B cell (primary cell): ENCODE measurements around the gene FXYD3. TPM values are rescaled to one million over a fixed set of nuclear protein-coding genes. Genes with fewer than 3 reads are reported as not detected.

ENCODE experiments used
- ATAC-seq: fragments of 200-7000 bp; cut with Tn5 transposase; one replicate; pipeline ENCODE4 v1.10.0; 2021; ENCODE audit warnings: low read depth, mild to moderate bottlenecking, moderate number of reproducible peaks, moderate library complexity
- CTCF ChIA-PET: fragments of 350-600 bp; sonication (Branson Sonifier 250); formaldehyde crosslinking; loops from one replicate; lab custom pipeline; 2021; ENCODE audit warnings: antibody characterized with exemption, inconsistent platforms; lab: Charles Lee
- POLR2A ChIA-PET: fragments of 350-600 bp; sonication (Branson Sonifier 250); formaldehyde crosslinking; loops from one replicate; lab custom pipeline; 2021; ENCODE audit warnings: antibody characterized with exemption; lab: Charles Lee
- DNase-seq: peaks from one replicate; pipeline ENCODE4 v3.0.0; 2013
- H2AFZ ChIP-seq: 2 replicates; pipeline ENCODE4 v1.6.1; 2012; ENCODE audit warnings: mild to moderate bottlenecking, low read depth, low read length; ENCODE audit not compliant: insufficient read depth, poor library complexity, severe bottlenecking
- H3K27ac ChIP-seq, 2 donors: 1 replicate in 1 of 2; 2 replicates in 1 of 2; pipeline ENCODE4 v1.5.1; 2012 to 2013; ENCODE audit warnings: low read length in 2 of 2, mild to moderate bottlenecking in 2 of 2, moderate library complexity in 1 of 2
- H3K27me3 ChIP-seq, 4 experiments: fragments of 200-600 bp in 1 of 4; sonication (generic) in 1 of 4; replicated peaks in 1 of 4; 1 replicate in 2 of 4; 2 replicates in 2 of 4; pipeline versions ENCODE4 v1.6.1 to v1.7.0; 2013 to 2016; ENCODE audit warnings: low read length in 3 of 4, mild to moderate bottlenecking in 2 of 4, mixed read lengths in 1 of 4, moderate library complexity in 1 of 4; ENCODE audit not compliant: insufficient read depth in 4 of 4, control insufficient read depth in 3 of 4; ENCODE audit errors: control extremely low read depth in 1 of 4
- H3K36me3 ChIP-seq, 2 experiments: replicated peaks in 1 of 2; 1 replicate in 1 of 2; 2 replicates in 1 of 2; pipeline versions ENCODE4 v1.6.1 to v1.7.1; 2013; ENCODE audit warnings: low read length in 1 of 2; ENCODE audit not compliant: insufficient read depth in 2 of 2, control insufficient read depth in 1 of 2; ENCODE audit errors: control extremely low read depth in 1 of 2, extremely low read depth in 1 of 2
- H3K4me1 ChIP-seq, 2 donors: fragments of 200-600 bp in 1 of 2; sonication (generic) in 1 of 2; 1 replicate in 1 of 2; 2 replicates in 1 of 2; pipeline versions ENCODE4 v1.5.1 to v1.6.1; 2013 to 2017; ENCODE audit warnings: low read length in 2 of 2; ENCODE audit not compliant: control insufficient read depth in 2 of 2, insufficient read depth in 2 of 2
- H3K4me2 ChIP-seq: replicated peaks from 2 replicates; pipeline ENCODE3; 2012; ENCODE audit warnings: mild to moderate bottlenecking, low read depth, low read length; ENCODE audit not compliant: poor library complexity, severe bottlenecking
- H3K4me3 ChIP-seq, 5 experiments: fragments of 200-600 bp in 1 of 5; sonication (generic) in 1 of 5; 1 replicate in 3 of 5; 2 replicates in 2 of 5; pipeline versions ENCODE4 v1.5.1 to v1.7.0; 2011 to 2016; ENCODE audit warnings: low read length in 4 of 5, mild to moderate bottlenecking in 4 of 5, low read depth in 2 of 5, control low read depth in 1 of 5, moderate library complexity in 1 of 5; ENCODE audit not compliant: insufficient read depth in 1 of 5; ENCODE audit errors: control extremely low read depth in 1 of 5, extremely low read depth in 1 of 5
- H3K79me2 ChIP-seq: fragments of 200-600 bp; sonication (generic); one replicate; pipeline ENCODE4 v1.6.0; 2016; ENCODE audit warnings: low read length; ENCODE audit not compliant: control insufficient read depth, insufficient read depth
- H3K9ac ChIP-seq: fragments of 200-600 bp; sonication (generic); 2 replicates; pipeline ENCODE4 v1.6.1; 2017; ENCODE audit warnings: mild to moderate bottlenecking, low read length, moderate library complexity
- H3K9me3 ChIP-seq, 3 donors: one replicate each; pipeline versions ENCODE4 v1.6.1 to v1.7.1; 2013; ENCODE audit warnings: low read length in 2 of 3; ENCODE audit not compliant: control insufficient read depth in 2 of 3, insufficient read depth in 1 of 3; ENCODE audit errors: control extremely low read depth in 1 of 3
- H4K20me1 ChIP-seq: 2 replicates; pipeline ENCODE4 v1.6.0; 2012; ENCODE audit warnings: mild to moderate bottlenecking, low read length; ENCODE audit not compliant: insufficient read depth, control insufficient read depth, poor library complexity, severe bottlenecking
- H3K27ac Mint-ChIP-seq: one replicate; pipeline ENCODE4 v1.8.0; 2021; ENCODE audit warnings: mixed read lengths
- H3K27me3 Mint-ChIP-seq: one replicate; pipeline ENCODE4 v1.8.0; 2021; ENCODE audit warnings: mixed read lengths
- H3K4me1 Mint-ChIP-seq: one replicate; pipeline ENCODE4 v1.8.0; 2021; ENCODE audit warnings: mixed read lengths
- H3K4me3 Mint-ChIP-seq: one replicate; pipeline ENCODE4 v1.8.0; 2021; ENCODE audit warnings: mixed read lengths
- H3K9me3 Mint-ChIP-seq: one replicate; pipeline ENCODE4 v1.8.0; 2022; ENCODE audit warnings: mixed read lengths; ENCODE audit not compliant: insufficient read depth
- CTCF ChIP-seq: fragments of 200-600 bp; IDR thresholded peaks from one replicate; pipeline ENCODE4 v1.8.0; 2022; ENCODE audit warnings: antibody characterized with exemption, mild to moderate bottlenecking
- EZH2 ChIP-seq: IDR thresholded peaks from 2 replicates; pipeline ENCODE4 v1.6.1; 2012; ENCODE audit warnings: borderline replicate concordance, low read depth, mild to moderate bottlenecking, moderate library complexity, low read length; ENCODE audit not compliant: insufficient read depth, poor library complexity, severe bottlenecking
- WGBS: methylation state at CpG from one replicate; pipeline ENCODE4 v1.1.5; 2013; ENCODE audit warnings: missing lambda C conversion rate; ENCODE audit not compliant: insufficient coverage; 5-methylcytosine and 5-hydroxymethylcytosine counted together
- intact Hi-C: fragments of 100-400 bp; cut with micrococcal nuclease; formaldehyde crosslinking; loops from one replicate; pipeline ENCODE4 v1.10.0; 2022
- polyA plus RNA-seq: library from polyadenylated mRNA; depleted of rRNA; stranded (reverse); fragments of >200 nt; gene quantifications from 2 replicates; pipeline ENCODE4 v1.2.3, GENCODE V29; 2012
- total RNA-seq, 2 donors: library from RNA; stranded (reverse); fragments of 120-200 nt in 1 of 2; gene quantifications; 1 replicate in 1 of 2; 2 replicates in 1 of 2; pipeline versions ENCODE4 v1.2.3 to v1.2.4, GENCODE V29; 2013 to 2022

The FXYD3 gene
- total and polyA plus RNA-seq, 2 donors (not counting 1 experiment from before 2014, with no cell fraction given) = not detected

- H4K20me1 ChIP-seq = no peaks in the 10 kb centered on the region
- CTCF ChIA-PET = interaction anchor here (0.6 to 7.0 kb wide), 30 partner anchors 10 to 327 kb away, joined by 3 to 77 read pairs (median 5); partner anchors contain the start of gene FXYD5
- peaks cover 0 to 13% (median 3%) of the 10 kb centered on the region in 4 experiments for H3K27me3 ChIP-seq
- peak overlapping the region; percentile 96 for H3K4me2 ChIP-seq
- DNase-seq (peak; percentile 62), ATAC-seq (peak; percentile 2)
- POLR2A ChIA-PET = interaction anchor here (0.6 to 2.0 kb wide), 8 partner anchors 12 to 189 kb away, joined by 3 to 11 read pairs (median 5); partner anchors contain the start of gene FXYD5
- H3K9me3 Mint-ChIP-seq = no peaks in the 10 kb centered on the region
- peak overlapping the region; percentile 65 for H3K9ac ChIP-seq
- H3K4me3 Mint-ChIP-seq = peak overlapping the region; percentile 92
- no peaks in the 10 kb centered on the region for H3K36me3 ChIP-seq
- peak overlapping the region; percentile 88 for H3K27ac Mint-ChIP-seq
- H3K4me1 Mint-ChIP-seq = peaks cover 44% of the 10 kb centered on the region
- H3K9me3 ChIP-seq = no peaks in the 10 kb centered on the region
- peak overlapping the region in 4 of 5 experiments; percentile 43 to 58 (median 52) for H3K4me3 ChIP-seq
- intact Hi-C loops = loop anchor here (1.0 to 10.0 kb wide), 8 partner anchors 17 to 353 kb away; partner anchors contain the start of genes CD22, FXYD3 and KRTDAP
- WGBS = 7% methylated on average over 3 of the region's 21 CpGs
- no peaks in the 10 kb centered on the region for H3K79me2 ChIP-seq
- H3K27ac ChIP-seq = no peak overlapping the region
- H3K27me3 Mint-ChIP-seq = peaks cover 14% of the 10 kb centered on the region
- H3K4me1 ChIP-seq = peaks cover 25 to 46% of the 10 kb centered on the region in 2 donors
- H2AFZ ChIP-seq = peak overlapping the region; percentile 58
- TF ChIP-seq CTCF (no peak), EZH2 (no peak)
These were observed 26.4 kb downstream of the FXYD3 start for GRCh38 chr19:35141837-35142605.
